Inferior parietal cortex (tissue), 1 donor: ENCODE results near the gene SF3B3.
"Not testable (repeated sequence)": the region's sequence is repeated elsewhere in the genome, so short reads cannot be mapped to it uniquely, and the experiment has no call there.

Experiments used
- DNase-seq: peaks from one replicate; pipeline ENCODE4 v3.0.0-alpha.2; 2016; ENCODE audit errors: extremely low spot score

The SF3B3 gene

GRCh38 chr16:70565053-70565452, 41.4 kb downstream of the SF3B3 start:
- DNase-seq: no peak

GRCh38 chr16:70568601-70569237, 45.1 kb downstream of the SF3B3 start:
- no peak for DNase-seq

GRCh38 chr16:70569752-70570151, 46.1 kb downstream of the SF3B3 start:
- no peak for DNase-seq

- no peak for DNase-seq
These were observed 47.5 kb downstream of the SF3B3 start for GRCh38 chr16:70570967-70571570.

GRCh38 chr16:70571623-70572022, 48.0 kb downstream of the SF3B3 start:
- DNase-seq: no peak

- DNase-seq: no peak
These were observed 48.7 kb downstream of the SF3B3 start for GRCh38 chr16:70572050-70572925.

GRCh38 chr16:70572926-70573270, 49.3 kb downstream of the SF3B3 start:
- DNase-seq: no peak

- no peak for DNase-seq
These were observed 50.0 kb downstream of the SF3B3 start for GRCh38 chr16:70573451-70574121.

GRCh38 chr16:70574595-70575271, 51.1 kb downstream of the SF3B3 start:
- no peak for DNase-seq

GRCh38 chr16:70575376-70575775, 51.8 kb downstream of the SF3B3 start:
- DNase-seq: no peak

GRCh38 chr16:70576431-70577255, 53.0 kb downstream of the SF3B3 start:
- DNase-seq: no peak

- DNase-seq: no peak
These were observed 53.7 kb downstream of the SF3B3 start for GRCh38 chr16:70577256-70577698.

- DNase-seq: no peak
These were observed 54.4 kb downstream of the SF3B3 start for GRCh38 chr16:70578035-70578434.

GRCh38 chr16:70579248-70579647, 55.6 kb downstream of the SF3B3 start:
- DNase-seq: no peak

- DNase-seq: no peak
These were observed 56.3 kb downstream of the SF3B3 start for GRCh38 chr16:70579648-70580630.

- no peak for DNase-seq
These were observed 58.8 kb downstream of the SF3B3 start for GRCh38 chr16:70582280-70582978.

GRCh38 chr16:70586731-70587130, 63.1 kb downstream of the SF3B3 start:
- DNase-seq: no peak

GRCh38 chr16:70588565-70588964, 64.9 kb downstream of the SF3B3 start:
- no peak for DNase-seq

GRCh38 chr16:70589416-70589815, 65.8 kb downstream of the SF3B3 start:
- not testable (repeated sequence) for DNase-seq
